SH-SY5Y (cell line): ENCODE results near the gene CPEB1.

ENCODE experiments used
- GATA2 ChIP-seq: IDR thresholded peaks from 2 replicates; pipeline ENCODE4 v1.6.1; 2011; ENCODE audit warnings: mild to moderate bottlenecking, low read depth, low read length
- GATA3 ChIP-seq: IDR thresholded peaks from 2 replicates; pipeline ENCODE4 v1.6.1; 2011; ENCODE audit warnings: low read depth, mild to moderate bottlenecking, low read length, moderate library complexity

- TF ChIP-seq GATA2 (no peak), GATA3 (no peak)
Observed at GRCh38 chr15:82571722-82572222, 75.4 kb downstream of the CPEB1 start.
